ENCODE data around the gene COPS8.

Gene COPS8

DNA sequence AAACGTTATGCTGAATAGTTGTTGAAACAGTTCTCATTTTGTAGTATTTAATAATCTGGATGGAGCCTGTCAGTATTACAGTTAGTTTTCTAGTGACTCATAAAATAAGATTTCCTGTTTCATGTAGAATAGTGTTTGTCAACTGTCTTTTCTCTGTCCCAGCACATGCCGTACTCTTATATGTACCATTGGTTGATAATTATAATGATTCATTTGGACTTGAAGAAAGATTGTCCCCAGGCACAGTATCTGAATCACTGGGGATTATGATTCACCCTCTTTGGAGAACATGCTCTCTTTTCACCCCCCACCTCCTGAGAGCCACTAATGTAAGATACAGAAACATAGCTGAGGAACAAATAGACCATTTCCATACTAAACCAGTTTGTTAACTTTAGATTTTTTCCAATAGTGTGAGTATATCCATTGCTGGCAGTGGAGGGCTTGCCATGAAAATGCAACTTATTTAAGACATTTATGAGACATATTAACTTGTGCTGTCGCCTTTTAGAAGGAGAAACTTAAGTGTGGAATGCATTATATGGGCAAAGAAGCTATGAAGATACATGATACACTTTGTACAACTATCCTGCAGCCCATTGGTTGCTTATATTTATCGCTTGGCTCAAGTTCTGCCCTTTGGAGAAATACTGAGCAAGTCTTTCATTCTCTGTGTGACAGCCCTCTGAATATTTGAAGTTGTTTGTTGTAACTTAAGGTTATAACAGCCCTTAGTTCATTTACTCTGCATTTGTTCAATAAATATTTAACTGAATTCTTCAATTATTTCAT is 12.4 kb downstream of the COPS8 start:
- no peak for DNase-seq

DNA sequence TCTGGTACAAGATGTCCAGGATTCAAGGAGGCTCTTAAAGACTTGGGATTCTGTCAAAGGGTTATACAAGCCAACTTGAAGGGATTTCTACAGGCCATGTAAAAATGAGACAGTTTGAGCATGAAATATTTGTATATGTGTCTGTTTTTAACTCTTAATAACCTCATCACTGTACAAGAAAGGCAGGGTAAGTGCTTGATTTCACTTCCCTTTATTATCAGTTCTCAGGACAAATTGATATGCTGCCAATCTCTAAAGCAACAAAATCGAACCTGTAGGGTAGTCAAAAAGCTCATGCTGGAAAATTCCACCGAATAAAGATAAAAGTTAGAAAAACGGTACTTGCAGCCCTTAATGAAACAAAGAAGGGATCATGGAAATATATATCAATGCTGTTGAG is 14.1 kb downstream of the COPS8 start:
- no peak for DNase-seq

DNA sequence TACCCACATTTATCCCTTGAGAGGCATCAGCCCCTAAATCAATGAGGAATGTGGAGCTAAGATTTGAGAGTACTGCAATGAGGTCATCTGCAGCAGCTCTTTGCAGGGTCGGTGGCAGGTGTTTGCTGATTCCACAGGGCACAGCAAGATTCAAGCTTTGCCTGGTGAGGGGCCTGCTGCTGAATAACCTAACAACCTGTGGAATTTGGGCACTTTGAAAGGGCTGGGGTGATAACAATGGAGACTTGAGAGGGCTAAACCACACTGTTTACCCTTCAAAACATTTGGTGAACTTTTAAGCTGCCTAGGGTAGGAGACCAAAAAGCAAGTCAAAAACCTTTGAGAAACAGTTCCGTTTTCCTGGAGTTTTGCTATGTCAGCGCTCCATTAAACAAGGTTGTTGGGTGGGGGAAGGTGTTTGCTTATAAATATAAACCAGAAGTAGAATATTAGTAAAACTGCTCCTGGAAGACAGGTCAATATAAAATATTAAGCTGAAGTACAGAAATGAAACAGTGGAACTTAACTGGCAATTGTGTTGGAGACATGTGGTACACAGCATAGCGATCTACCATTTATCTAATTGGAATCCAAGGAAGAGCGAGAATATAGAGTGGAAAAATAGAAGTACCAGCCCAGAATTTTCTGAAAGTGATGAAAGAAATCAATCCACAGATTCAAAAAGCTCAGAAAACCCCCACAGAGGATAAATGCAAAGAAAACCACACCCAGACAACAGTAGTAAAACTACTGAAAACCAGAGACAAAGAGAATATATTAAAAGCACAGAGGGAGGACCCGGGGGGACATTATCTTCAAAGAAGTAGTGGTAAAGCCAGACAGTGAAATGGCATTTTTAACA is 15.7 kb downstream of the COPS8 start:
- DNase-seq: no peak

DNA sequence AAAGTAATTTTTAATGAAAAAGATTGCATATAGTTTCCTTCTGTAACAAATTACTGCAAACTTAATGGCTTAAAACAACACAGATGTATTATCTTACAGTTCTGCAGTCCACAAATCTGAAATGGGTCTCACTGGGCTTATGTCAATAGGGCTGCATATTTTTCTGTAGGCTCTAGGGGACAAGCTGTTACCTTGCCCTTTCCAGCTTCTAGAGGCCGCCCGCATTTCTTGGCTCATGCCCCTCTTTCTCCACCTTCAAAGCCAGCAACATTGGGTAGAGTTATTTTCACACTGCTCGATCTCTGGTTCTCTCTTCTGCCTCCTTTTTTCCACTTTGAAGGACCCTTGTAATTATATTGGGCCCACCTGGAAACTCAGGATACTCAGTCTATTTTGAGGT is 16.7 kb downstream of the COPS8 start:
- no peak for DNase-seq

DNA sequence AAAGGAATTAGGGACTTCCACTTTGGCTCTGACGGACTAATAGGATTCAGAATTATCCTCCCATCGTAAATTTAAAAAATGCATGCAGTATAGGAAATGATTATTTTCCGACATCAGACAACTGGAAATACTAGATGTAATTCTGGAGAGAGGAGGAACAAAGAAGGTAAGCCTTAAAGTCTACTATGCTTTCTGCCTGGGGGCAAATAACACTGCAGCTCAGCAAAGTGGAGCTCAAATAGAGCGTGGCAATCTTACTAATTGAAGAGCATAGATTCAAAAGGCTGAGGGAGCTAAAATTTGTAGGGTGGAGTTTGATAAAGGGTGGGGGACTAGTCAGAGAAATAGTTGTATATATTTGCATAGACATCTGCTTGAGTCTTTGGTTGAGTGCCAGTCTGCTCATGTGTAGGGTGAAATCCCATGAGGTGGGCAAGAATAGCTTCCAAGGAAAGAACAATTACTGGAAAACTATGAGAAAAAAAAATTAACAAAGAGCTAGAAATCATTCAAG is 23.8 kb downstream of the COPS8 start:
- DNase-seq: no peak

DNA sequence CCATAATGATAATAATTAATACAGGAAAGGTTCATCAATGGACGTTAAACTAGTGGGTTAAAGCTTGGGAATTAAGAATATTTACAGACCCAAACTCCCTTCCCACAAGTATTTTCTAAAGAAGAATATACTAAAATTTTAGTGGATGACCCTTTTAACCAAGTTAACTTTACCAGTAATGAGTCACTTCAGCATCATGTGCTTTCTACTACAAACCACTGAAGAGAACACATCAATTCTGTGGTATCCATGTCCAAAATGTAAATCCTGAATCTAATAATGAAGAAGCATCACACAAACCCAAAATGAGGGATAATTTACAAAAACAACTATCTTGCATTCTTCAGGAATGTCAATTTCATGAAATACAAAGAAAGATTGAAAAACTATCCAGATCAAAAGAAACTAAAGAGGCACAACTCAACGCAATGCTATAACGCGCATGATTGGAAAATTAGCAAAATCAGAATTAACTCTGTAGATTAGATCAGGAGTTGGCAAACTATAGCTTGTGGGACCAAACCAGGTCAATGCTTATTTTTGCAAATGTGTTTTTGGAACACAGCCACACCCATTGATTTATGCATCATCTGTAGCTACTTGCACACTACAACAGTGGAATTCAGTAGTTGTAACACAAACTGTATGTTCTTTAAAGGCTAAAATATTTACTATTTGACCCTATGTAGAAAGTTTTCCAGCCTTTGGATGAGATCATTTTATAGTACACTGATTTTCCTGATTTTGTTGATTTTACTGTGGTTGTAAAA is 27.5 kb downstream of the COPS8 start:
- DNase-seq: no peak

DNA sequence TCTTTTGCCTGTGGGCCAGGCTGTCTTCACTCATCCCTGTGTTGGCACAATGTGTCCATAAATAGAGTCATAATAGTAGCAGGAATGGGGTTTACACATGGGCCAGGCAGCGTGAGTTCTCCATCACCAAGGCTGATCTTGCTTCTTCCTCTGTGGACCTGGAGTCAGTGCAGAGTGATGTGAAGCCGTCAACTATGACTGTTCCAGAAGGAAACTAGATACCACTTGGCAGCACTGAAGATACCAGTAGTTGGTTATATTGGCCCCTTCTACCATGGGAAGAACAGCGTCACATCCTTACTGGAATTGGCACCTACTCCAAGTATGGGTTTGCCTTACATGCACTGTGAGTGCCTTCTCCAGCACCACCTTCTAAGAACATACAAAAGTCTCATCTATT is 30.2 kb downstream of the COPS8 start:
- DNase-seq: no peak

DNA sequence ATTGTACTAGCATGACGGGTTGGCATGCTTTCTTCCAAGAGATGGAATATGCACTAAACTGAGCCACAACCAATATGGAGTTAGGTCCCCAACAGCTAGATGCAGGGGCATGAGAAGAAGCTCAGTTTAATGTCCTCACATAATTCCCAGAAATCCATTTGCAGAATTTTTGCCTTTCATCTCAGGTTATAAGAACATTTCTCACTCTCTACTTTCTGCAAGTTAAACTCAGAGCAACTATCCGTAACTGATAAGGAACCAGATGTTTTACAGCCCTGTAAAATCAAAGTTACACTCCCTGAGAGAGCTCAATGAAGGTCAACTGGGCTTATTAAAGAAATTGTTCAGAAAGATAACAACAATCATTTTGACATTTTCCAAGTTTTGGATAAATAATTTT is 30.7 kb downstream of the COPS8 start:
- DNase-seq: no peak

DNA sequence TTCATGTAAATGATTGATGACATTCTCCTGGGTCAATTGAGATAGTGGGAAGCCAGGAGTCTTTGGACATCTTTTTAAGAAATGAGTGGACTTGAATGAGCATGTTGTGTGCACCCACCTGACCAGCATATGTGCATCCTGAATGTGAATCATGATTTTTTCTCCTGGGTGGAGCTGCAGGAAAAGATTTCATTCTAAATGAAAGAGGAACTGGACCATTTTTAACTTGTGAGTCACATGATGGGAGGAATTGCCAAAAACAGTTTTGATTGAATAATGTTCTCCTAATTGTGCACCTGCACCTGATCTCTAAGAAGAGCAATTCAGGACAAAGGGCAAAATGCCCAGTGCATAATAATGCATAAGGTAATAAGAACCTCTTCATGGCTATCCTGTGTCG is 32.3 kb downstream of the COPS8 start:
- no peak for DNase-seq

DNA sequence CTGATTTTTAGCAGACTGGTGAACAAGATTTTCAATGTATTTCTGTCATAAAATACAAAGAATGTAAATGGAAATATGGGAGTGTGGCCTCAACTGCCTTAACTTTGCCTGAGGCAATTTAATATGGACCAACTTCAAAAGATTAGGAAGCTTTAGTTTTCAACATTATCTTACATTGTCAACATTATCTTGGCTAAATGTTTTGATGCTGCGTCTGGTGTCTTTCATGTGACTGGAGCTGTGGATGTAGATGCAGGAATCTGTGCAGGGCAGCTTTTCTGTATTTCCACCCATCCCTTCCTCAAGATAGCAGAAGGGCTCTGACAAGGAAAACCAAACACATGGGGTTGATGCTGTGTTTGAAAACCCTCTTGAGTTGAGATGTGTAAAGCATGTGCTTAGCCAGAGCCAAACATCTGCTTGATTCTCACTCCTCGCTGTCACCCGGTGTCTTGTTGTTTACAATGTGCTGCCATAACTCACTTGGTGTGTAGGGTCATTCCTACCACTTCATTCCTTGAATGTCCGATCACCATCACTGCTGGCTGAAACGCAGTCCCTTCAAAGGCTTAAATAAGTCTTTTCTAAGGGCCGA is 33.0 kb downstream of the COPS8 start:
- DNase-seq: no peak

DNA sequence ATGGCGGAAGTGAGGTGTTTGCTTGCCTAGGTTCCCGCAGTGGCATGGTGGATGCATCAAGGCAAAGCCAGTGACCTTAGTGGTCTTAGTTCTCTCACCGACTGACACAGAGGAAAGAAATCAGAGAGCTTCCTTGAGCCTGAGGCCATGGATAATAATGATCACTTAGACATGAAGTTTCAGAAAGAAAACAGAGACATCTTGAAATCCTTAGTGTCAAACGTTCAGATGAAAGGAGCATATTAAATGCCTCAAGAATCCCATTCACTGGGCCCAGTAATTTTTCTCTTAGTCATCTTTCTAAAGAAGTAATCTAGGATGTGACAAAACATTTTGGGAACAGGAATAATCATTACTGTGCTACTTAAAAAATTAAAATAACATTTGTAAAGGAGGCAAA is 35.2 kb downstream of the COPS8 start:
- no peak for DNase-seq

DNA sequence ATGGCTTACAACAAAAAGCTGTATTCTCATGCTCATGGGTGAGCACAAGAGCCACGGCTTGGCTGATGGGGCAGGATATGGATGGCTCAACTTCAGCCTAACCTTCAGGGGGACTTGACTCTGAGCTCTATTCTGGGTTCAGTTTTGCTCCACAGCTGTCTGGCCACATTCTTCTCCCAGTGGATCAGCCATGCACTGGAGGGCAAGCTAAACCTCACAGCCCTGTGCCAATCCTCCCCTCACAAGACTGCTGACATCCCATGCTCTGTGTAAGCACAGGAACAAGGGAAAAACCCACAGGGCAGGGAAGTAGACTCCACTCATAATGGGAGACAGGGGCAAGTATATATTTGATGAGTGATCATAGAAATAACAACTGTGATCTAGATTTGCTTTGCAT is 35.6 kb downstream of the COPS8 start:
- no peak for DNase-seq

DNA sequence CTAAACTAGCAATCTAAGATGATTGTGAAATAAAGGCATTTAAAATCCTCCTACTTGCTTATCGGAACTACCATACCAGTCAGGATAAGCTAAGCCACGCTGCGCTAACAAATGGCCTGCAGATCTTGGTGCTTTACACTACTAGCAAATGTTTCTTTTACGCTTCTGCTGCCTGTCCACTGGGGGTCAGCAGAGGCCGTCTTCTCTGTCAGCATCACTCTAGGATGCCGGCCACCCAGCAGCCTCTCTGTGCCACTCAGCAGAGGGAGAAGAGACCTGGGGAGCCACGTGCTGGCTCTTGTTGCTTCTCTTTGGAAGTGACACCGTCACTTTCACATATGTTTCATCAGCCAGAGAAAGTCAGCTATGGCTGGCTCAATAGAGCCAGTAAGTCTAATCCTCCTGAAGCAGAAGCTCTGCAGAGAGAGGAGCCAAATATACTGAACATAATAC is 36.6 kb downstream of the COPS8 start:
- DNase-seq: no peak

DNA sequence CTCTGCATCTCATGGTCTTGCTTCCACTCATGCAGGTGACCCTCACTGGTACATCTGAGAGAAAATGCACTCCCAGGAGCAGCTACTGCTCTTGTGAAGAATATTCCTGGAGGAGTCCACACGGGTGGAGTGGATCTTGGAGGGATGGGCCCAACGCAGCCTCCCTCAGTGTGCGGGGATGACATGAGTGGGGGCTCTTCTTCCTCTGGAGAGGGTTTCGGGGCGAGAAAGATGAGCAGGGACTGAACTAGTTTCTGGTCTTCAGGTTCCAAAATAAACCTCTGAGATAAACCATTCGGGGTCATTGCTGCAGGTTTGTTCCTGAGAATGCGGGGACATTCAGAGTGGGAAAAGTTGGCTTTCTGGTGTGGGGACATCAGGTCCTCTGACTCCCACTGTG is 39.1 kb downstream of the COPS8 start:
- no peak for DNase-seq

DNA sequence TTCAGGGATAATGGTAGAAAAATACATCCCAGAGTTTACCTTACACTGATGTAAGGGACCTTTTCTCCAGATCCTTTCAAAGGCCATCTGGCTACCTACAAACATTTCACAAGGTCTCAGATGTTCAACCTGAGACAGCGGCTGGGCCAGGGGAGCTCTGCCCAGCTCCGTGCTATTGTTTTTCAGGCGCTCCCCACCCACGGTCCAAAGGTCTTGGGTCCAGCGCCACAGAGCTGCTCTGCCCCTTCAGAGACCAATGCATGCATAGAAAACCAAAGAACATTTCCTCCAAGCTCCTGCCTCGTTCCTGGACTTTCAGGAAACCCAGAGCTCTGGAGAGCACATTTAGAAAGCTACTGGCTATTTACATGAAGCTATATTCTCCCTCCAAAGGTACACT is 40.3 kb downstream of the COPS8 start:
- no peak for DNase-seq

DNA sequence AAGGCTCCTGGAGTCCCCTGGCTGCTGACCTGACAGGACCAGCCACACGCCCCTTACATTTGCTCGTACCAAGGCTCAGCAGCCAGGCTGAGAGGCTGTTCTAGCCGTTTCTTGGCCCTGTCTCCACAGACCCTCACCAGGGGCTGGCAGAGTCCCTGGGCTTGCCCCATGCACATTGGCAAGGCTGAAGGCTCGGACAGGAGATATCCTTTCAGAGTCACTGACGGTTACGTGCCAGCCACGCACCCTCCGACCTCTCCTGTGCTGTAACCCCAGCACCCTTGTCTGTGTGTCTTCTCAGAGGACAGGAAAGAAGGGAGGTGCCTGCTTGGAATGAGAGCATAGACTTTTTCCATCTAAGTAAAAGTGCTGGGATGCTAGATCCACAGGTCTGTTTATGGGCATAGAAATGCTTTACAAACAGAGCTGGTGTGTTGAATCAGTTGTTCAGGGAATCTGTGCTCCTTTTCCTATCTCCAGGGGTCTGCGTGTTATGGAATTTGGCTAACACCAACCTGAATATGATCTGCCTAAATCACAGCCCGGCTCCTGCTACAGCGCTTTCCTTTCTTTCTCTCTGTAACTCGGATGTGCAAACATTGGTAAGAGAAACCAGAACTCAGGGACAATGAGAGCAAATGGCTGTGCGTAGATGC is 41.0 kb downstream of the COPS8 start:
- no peak for DNase-seq

DNA sequence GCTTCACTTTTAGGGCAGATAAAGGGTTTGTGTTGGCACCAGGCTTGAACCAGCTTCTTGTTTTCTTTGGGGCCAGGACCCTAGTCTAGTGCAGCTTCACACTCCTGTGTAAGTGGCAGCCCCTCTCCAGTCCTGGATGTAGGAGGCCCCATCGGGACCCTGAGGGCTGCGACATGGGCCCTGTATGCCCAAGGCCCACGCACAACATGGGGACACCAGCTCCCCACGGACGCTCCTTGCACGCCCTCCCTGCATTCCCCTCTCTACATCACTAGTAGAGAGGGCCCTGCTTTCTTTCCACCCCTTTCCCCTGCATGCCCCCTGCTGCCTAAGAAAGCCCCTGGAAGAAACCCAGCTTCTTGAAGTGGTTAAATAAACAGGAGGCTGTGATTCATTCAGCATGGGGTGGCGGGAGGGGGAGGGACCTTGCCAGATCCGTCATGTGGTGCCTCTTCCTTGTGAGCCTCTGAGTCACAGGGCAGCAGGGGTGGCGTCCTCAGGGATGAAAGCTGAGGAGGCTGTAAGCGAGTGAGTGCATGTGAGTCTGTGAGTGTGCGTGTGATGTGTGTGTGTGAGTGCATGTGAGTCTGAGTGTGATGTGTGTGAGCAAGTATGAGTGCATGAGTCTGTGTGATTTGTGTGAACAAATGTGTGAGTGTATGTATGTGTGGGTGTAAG is 42.5 kb downstream of the COPS8 start:
- DNase-seq: no peak

DNA sequence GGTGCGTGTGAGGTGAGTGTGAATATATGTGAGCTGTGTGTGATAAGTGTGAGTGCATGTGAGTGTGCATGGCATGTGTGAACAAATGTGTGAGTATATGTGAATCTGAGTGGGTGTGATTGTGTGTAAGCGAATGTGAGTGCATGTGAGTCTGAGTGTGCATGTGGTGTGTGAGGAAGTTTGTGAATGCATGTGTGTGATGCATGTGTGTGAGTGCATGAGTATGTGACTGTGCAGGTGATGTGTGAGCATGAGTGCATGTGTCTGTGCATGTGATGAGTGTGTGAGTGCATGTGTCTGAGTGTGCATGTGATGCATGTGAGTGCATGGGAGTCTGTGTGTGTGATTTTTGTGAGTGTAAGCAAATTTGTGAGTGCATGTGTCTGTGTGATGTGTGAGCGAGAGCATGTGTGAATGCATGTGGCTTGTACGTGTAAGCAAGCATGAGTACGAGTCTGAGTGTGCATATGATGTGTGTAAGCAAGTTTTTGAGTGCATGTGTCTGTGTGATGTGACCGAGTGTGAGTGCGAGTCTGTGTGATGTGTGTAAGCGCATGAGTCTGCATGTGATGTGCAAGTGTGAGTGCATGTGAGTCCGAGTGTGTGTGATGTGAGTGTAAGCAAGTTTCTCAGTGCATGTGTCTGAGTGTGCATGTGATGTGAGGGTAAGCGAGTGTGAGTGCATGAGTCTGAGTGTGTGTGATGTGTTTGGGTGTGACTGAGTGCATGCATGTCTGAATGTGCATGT is 43.3 kb downstream of the COPS8 start:
- no peak for DNase-seq

DNA sequence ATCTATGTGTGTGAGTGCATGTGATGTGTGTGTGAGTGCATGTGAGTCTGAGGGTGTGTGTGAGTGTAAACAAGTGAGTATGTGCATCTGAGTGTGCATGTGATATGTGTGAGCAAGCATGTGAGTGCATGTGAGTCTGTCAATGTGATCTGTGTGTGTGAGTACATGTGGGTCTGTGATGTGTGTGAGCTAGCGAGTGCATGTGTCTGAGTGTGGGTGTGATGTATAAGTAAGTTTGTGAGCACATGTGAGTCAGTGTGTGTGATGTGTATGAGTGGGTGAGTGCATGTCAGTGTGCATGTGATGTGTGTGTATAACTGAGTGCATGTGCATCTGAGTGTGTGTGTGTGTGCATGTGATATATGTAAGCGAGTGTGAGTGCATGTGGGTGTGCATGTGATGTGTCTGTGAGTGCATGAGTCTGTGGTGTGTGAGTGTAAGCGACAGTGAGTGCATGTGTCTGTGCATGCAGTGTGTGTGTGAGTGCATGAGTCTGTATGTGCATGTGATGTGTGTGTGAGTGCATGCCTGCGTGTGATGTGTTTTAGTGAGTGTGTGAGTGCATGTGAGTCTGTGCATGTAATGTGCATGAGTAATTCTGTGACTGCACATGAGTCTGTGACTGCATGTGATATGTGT is 44.1 kb downstream of the COPS8 start:
- no peak for DNase-seq

Data from right kidney (tissue), 1 donor.